Stimulated activated CD4-positive, alpha-beta T cell treated with anti-CD3 and anti-CD28 coated beads, Interleukin-1b, Interleukin-23, amount 100 ng/mL, for 4 hours (primary cell): ENCODE data around the gene NTRK2.

Experiments
- DNase-seq, 2 donors: peaks; one replicate each; pipeline ENCODE4 v3.0.0-alpha.2; 2020; ENCODE audit warnings: low read depth in 2 of 2

The NTRK2 gene

DNA sequence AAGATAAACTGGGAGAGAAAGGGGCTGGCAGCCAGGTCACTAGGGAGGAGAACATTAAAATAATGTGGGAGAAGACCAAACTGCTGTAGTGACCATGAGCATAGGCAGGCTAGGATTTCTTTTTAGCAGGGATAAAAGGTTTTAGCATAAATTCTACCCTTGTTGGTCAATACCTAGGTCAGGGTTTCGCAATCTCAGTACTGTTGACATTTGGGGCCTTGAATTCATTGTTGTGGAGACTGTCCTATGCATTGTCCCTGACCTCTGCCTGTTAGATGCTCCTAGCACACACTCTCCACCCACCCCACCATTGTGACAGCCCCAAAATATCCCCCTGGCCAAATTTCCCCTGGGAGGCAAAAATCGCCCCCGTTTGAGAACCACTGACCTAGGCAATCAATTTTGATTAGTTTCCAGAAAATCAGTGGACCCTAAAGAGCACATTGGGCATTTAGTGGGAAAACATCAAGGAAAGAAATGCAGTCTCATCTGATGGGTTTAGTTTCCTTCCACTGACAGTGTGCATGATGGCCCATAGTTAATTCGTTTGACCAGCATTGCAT, 181.4 kb downstream of the NTRK2 start:
- DNase-seq: no peak

GRCh38 chr9:84851935-84852585, 182.5 kb downstream of the NTRK2 start:
- DNase-seq: no peak

DNA sequence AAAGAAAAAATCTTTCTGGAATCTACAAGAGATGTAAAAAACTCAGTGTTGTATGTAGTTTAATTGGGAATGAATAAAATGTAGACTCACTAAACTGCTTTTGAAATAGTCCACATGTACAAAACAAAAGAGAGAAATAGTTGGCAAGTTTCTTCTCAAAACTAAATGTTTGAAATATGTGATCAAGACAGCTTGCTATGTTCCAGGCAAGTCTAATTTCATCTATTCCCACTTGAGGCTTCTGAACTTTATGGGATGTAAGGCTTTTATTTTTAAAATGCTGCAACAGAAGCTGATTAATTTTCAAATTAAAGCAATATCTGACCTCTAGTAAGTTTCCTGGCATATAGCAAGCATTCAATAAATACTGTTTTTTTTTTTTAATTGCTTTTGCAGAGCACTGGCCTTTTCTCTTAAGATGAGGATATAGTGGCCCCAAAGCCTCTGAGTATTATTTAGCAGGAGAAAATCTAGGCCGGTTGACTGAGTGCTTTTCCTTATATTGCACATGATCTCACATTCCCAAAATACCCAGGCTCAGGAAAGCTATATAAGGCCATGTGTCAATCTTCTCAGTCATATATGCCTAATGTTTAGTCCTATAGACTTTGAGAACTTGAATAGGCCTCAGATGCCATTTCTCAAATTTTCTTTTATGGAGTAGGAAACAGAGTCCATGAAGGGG, 183.2 kb downstream of the NTRK2 start:
- DNase-seq: no peak

GRCh38 chr9:84856181-84856632, 186.7 kb downstream of the NTRK2 start:
- DNase-seq: no peak

- DNase-seq: no peak
These were observed 187.7 kb downstream of the NTRK2 start for GRCh38 chr9:84857211-84857610.

- DNase-seq: no peak
These were observed 188.8 kb downstream of the NTRK2 start for GRCh38 chr9:84858364-84858763.

GRCh38 chr9:84860249-84861115, 191.0 kb downstream of the NTRK2 start:
- DNase-seq: no peak

DNA sequence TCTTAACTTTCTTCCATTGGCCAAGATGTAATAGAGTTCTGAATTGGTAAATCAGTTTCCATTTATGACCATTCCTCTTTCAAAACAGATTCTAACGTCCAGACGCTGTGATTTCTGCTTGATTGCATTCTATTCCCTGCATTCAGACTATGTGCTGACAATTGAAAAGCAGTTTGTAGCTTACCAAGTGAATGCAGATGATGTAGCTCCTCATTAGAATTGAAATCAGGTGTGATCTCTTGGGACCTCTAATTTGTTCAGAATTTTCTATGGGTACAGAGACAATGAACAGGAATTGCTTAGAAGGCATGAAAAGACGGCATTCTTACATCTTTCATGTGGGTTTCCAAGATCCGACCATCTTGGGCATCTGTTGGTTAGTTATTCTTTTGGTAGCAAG, 191.9 kb downstream of the NTRK2 start:
- DNase-seq: no peak

DNA sequence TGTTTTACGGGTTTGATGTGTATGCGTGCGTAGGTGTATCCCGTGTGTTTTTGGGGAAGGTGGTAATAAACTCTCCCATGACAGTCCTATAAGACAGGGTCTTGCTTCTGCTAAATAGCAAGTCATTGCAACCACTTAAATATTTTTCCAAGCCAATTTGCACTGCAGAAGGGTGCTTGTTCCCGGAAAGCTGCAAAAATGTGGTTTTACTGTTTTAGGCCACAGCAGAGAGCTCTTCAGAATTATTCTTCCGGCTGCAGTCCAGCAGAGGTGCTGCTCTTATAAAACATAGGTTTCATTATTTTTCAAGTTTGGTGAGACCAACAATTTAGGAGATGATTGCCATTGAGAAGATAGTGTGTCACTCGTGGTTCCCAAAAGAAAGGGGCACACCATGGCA, 192.8 kb downstream of the NTRK2 start:
- DNase-seq: no peak

DNA sequence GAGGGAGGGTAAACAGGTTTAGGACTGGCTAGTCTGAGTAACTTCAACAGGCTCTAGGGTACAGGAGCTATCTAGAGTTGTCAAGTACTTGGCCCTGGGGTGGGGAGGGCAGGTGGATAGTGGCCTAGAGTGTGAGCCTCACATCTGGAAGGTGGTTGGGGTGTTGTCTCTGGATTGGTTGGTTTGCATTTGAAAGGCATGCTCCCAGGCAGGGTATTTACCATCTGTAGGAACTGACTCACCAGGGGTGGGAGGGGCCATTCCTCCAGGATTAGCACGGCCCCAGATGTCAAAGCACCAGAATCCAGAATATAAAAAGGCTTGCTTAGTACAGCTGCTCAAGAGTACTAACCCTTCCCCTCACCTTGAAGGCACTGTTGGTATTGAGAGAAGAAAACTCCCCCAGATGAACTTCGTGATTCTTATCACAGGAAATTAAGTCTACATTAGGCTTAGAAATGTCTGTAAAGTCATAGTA, 193.3 kb downstream of the NTRK2 start:
- no peak for DNase-seq

DNA sequence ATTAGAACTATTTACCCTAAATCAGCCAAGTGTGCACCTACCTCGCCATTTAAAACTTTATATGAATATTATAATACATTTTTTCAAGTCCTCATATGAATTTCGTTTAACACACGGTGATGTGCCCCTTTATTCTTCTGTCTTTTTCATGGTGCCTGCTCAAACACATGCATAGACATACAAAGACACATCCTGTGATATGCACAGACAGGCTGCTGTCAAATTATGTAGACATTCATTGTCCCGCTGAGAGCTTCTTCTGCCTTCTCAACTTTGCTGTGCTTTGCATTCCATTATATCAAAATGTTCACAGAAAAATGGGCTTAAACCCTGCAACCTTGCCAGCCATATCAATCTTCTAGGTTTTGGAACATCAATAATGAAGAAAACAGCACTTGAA, 193.8 kb downstream of the NTRK2 start:
- DNase-seq: no peak

- DNase-seq: no peak
These were observed 197.1 kb downstream of the NTRK2 start for GRCh38 chr9:84866396-84867175.

DNA sequence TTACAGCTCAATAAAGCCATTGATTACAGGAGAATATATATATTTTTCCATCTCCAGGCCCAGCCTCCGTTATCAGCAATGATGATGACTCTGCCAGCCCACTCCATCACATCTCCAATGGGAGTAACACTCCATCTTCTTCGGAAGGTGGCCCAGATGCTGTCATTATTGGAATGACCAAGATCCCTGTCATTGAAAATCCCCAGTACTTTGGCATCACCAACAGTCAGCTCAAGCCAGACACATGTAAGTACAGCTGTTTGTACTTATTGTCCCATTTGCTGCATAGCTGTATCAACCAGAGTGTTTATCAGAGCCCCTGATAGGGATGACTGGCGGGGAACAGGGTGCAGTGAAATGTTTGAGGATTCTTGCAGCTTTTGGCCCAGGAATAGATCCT, 197.7 kb downstream of the NTRK2 start:
- DNase-seq: no peak

DNA sequence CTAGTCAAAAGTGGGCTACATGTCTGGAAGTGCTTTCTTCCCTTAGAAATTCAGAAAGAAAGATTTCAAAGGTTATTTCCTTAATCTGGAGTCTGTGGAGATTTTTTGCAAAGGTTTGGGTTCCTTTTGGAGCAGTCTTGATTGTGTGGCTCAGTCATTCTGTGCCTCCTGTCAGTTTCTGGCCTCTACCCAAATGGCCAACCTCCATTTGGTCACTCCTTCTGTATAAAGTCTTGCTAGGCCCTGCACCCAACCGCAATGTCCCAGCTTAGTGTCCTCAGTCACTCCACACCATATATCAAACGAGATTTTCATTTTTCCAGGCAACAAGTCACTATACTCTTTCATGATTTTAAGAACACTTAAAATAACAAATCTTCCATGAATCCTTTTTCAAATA, 199.6 kb downstream of the NTRK2 start:
- no peak for DNase-seq

DNA sequence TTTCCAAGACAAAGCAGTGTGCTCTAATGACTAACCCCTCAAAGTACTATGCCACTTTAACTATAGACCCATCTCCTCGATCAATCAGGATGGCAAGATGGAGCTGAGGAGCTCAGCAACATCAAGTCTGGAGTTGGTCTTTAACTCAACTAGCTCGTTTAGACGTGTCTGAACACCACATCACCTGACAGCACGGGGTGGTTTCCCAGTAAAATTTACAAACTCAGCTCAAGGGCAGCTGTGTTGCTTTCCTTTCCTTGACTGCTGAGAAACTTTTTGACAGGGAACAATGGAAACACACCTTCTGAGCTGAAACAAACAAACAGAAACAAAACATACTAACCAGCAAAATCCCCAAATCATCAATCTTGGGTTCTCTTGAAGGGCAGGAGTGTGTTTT, 202.5 kb downstream of the NTRK2 start:
- no peak for DNase-seq

GRCh38 chr9:84874022-84874421, 204.5 kb downstream of the NTRK2 start:
- DNase-seq: no peak

DNA sequence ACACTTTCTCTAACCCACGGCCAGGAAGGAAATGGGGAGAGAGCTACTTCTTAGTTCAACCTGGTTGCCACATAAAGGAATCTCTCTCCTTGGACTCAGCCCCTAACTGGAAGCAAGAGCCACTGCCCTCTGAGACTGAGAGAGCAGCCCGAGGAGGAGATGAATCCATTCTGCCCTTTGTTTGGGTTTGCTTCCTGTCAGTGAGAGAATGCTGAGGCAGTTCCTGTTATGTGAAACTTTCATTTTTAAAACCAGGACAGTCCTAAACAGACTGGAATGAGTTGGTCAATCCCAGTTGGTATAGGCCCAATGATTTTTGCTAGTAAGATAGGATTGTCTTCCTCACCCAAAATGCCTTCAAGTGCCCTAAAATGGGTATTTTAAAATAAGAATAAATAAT, 205.1 kb downstream of the NTRK2 start:
- no peak for DNase-seq

DNA sequence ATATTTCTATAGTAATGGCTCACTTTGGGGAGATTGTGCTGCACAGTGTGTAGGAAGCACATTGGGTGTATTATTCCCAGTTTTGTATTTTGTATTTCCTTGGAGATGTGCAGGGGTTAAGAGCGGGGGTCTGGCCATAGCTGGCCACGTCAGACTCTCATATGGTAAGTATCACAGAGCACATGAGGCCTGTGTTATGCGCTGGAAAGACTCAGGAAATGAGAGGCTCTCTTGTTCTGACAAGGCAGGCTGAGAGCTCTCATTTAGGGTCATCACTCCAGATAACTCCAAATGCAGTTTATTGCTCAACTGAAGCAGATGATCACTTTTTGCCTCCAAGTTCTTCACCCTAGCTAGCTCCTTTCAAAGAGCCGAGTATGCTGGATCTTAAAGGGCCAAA, 205.7 kb downstream of the NTRK2 start:
- no peak for DNase-seq

- DNase-seq: no peak
These were observed 210.1 kb downstream of the NTRK2 start for GRCh38 chr9:84879631-84880030.

DNA sequence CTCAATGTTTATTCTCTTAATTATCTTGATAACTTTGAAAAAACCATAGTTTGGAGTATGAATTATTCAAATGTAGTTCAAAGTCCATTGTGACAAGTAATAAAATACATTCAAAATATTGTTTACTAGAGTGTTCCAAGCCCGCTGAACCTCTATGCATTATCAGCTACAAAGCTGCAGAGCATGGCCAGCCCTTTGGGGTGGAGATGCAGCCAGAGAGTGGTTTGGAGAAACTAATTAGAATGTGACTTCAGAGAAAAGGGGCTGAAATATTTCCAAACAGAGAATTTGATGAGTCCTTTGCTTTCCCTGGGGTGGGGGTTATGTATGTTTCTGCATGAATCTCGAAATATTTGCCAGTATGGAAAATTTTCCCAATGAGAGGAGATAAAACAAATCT, 211.3 kb downstream of the NTRK2 start:
- DNase-seq: no peak

DNA sequence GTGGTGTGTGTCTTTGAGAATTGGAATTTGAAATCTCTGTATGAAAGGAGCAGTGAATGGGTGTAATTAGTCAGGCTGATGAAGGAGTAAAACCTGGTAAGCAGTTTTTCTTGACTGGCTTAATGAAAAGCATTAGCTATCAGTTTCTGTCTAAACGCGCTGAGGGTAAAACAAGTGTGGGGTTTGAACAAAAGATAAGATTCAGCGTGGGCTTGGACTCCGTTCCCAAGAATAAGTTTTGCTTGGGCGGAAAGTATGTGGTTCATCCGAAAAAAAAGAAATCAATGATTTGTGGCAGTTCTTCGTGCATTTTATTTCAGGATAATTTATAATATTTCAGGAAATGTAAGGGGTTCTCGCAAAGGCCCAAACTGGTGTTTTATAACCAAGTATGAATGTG, 217.3 kb downstream of the NTRK2 start:
- DNase-seq: no peak
